ENCODE results near the gene CHRM2. TPM values are rescaled to one million over a fixed set of nuclear protein-coding genes. Genes with fewer than 3 reads are reported as not detected.

Gene CHRM2
- total and polyA plus RNA-seq, 9 of the 15 experiments (the other 6 are each of a cell fraction or from before 2014, with no cell fraction given): not detected

DNA sequence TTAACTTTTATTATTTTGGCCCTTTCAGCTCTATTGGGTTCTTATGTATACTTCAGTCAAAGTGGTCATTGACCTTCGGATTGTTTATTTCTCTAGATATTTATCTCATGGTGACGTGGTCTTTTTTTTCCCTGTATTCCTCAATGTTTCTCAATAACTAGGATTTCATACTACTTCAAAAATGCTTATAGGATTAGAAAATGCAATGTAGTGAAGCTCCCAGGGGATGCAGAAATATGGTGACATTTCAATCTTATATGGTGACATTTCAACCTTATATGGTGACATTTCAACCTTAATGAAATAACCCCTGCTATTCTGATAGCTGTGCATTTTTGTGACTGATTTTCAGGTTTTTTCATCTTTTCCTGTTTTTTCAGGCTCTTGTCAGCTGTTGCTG lies 51.4 kb downstream of the CHRM2 start:
- intact Hi-C loops (cut with micrococcal nuclease) (no loop called here), in situ Hi-C loops (cut with MboI) (no loop called here)
- H3K4me1 ChIP-seq (replicated peaks in 1 of 2; ENCODE audit: control insufficient read depth in 2 of 2, insufficient read depth in 2 of 2, low read length in 2 of 2): no peaks in the 10 kb centered on the region
- ATAC-seq (no peak), FAIRE-seq (no peak), DNase-seq (ENCODE audit: extremely low read depth in 1 of 4, low spot score in 3 of 4) (no peak)
- ChIA-PET CTCF (ENCODE audit: low intra/inter-chr PET ratio) (no interaction called here), POLR2A (no interaction called here)
- no peaks in the 10 kb centered on the region for H3K9me3 ChIP-seq (replicated peaks; ENCODE audit: control insufficient read depth, insufficient read depth, low read depth, low read length)
- WGBS (ENCODE audit: insufficient coverage, low coverage, missing lambda C conversion rate): 0% methylated on average over 2 of the region's 2 CpGs
- no peak overlapping the region for H2AFZ ChIP-seq (ENCODE audit: low read depth, low read length)
- no peaks in the 10 kb centered on the region for H3K36me3 ChIP-seq (ENCODE audit: control insufficient read depth, insufficient read depth, low read length)
- no peak overlapping the region for H3K9ac ChIP-seq (ENCODE audit: insufficient read depth in 1 of 2, low read depth in 2 of 2, low read length in 2 of 2)
- no TSS peak for BruUV-seq (replicated peaks)
- no peaks in the 10 kb centered on the region for H3K79me2 ChIP-seq (ENCODE audit: control insufficient read depth, insufficient read depth, low read length)
- no peaks in the 10 kb centered on the region for H3K9me1 ChIP-seq (ENCODE audit: control insufficient read depth, insufficient read depth, low read length)
- H3K27ac ChIP-seq (ENCODE audit: extremely low read depth, low read depth, low read length): no peak overlapping the region
- H3K4me3 ChIP-seq: no peak overlapping the region
- no peak overlapping the region for H3K4me2 ChIP-seq (ENCODE audit: insufficient read depth, low read length)
- H3K27me3 ChIP-seq (ENCODE audit: control insufficient read depth in 2 of 2, insufficient read depth in 2 of 2, low read length in 2 of 2): no peaks in the 10 kb centered on the region
- H4K20me1 ChIP-seq (replicated peaks; ENCODE audit: control insufficient read depth, insufficient read depth, low read length): no peaks in the 10 kb centered on the region
- no peak for TF ChIP-seq ZSCAN32 (CRISPR knock-in tag; IDR thresholded peaks at IDR 0.05)
- TF ChIP-seq ZNF311 (CRISPR knock-in tag; IDR thresholded peaks at IDR 0.05): no peak
- TF ChIP-seq, protein P1, sequence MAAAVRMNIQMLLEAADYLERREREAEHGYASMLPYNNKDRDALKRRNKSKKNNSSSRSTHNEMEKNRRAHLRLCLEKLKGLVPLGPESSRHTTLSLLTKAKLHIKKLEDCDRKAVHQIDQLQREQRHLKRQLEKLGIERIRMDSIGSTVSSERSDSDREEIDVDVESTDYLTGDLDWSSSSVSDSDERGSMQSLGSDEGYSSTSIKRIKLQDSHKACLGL (CRISPR knock-in tag; IDR thresholded peaks at IDR 0.05; ENCODE audit: borderline replicate concordance, poor library complexity, severe bottlenecking): no peak
- no peak for TF ChIP-seq SMAD1 (IDR thresholded peaks at IDR 0.05; ENCODE audit: low read depth, low read length, partially characterized antibody)
- TF ChIP-seq SUPT5H (IDR thresholded peaks at IDR 0.05): no peak
- TF ChIP-seq RFX5 (IDR thresholded peaks at IDR 0.05; ENCODE audit: low read depth, low read length): no peak
- TF ChIP-seq TCFL5 (CRISPR knock-in tag; conservative IDR thresholded peaks at IDR 0.05): no peak

Data from K562 (cell line).